ENCODE data around the gene FYN.

FYN gene

GRCh38 chr6:111686249-111686931 is 186.9 kb downstream of the FYN start:
- TF ChIP-seq CTCF (IDR thresholded peaks at IDR 0.05) = no peak

GRCh38 chr6:111685526-111685925 is 187.7 kb downstream of the FYN start:
- TF ChIP-seq CTCF (IDR thresholded peaks at IDR 0.05) = no peak

- no peak for TF ChIP-seq CTCF (IDR thresholded peaks at IDR 0.05)
These were observed 188.2 kb downstream of the FYN start for GRCh38 chr6:111685058-111685457.

- TF ChIP-seq CTCF (IDR thresholded peaks at IDR 0.05) = no peak
These were observed 189.4 kb downstream of the FYN start for GRCh38 chr6:111683749-111684267.

GRCh38 chr6:111683157-111683556 is 190.1 kb downstream of the FYN start:
- no peak for TF ChIP-seq CTCF (IDR thresholded peaks at IDR 0.05)

GRCh38 chr6:111681860-111682259 is 191.4 kb downstream of the FYN start:
- TF ChIP-seq CTCF (IDR thresholded peaks at IDR 0.05) = no peak

GRCh38 chr6:111680015-111680712 is 193.1 kb downstream of the FYN start:
- TF ChIP-seq CTCF (IDR thresholded peaks at IDR 0.05) = no peak

Measured in LNCAP (cell line).